ENCODE measurements around the gene FRS2.
A peak's percentile ranks its signal among the peaks of the same experiment; 100 is the strongest.
"Not testable (repeated sequence)": the region's sequence is repeated elsewhere in the genome, so short reads cannot be mapped to it uniquely, and the experiment has no call there.

Gene FRS2

GRCh38 chr12:69585189-69586062 is 115.2 kb downstream of the FRS2 start, which contains the start of gene CCT2:
Gene CCT2, plus strand, starts transcription at chr12:69585459. Its CDS starts 63 bp downstream, at chr12:69585522.
- peak; percentile 96 for DNase-seq

- no peak for DNase-seq
Observed at GRCh38 chr12:69588527-69588926, 118.3 kb downstream of the FRS2 start.

- no peak for DNase-seq
Observed at GRCh38 chr12:69589082-69589481, 118.9 kb downstream of the FRS2 start.

GRCh38 chr12:69595689-69596088 is 125.5 kb downstream of the FRS2 start:
- no peak for DNase-seq

GRCh38 chr12:69598174-69598753 is 128.1 kb downstream of the FRS2 start:
- DNase-seq, result no peak

GRCh38 chr12:69600804-69601203 is 130.6 kb downstream of the FRS2 start:
- no peak for DNase-seq

- no peak for DNase-seq
Observed at GRCh38 chr12:69601962-69602685, 131.9 kb downstream of the FRS2 start.

- DNase-seq, result no peak
Observed at GRCh38 chr12:69602954-69603353, 132.8 kb downstream of the FRS2 start.

- not testable (repeated sequence) for DNase-seq
Observed at GRCh38 chr12:69603556-69603955, 133.4 kb downstream of the FRS2 start.

GRCh38 chr12:69604275-69604674 is 134.1 kb downstream of the FRS2 start:
- DNase-seq, result not testable (repeated sequence)

GRCh38 chr12:69608114-69608513 is 137.9 kb downstream of the FRS2 start:
- DNase-seq, result no peak

- no peak for DNase-seq
Observed at GRCh38 chr12:69610126-69610525, 139.9 kb downstream of the FRS2 start.

GRCh38 chr12:69610729-69611128 is 140.5 kb downstream of the FRS2 start, which contains the start of gene LRRC10:
Gene LRRC10, minus strand, starts transcription at chr12:69610907. Its CDS starts 69 bp downstream, at chr12:69610838.
- DNase-seq, result no peak

GRCh38 chr12:69613351-69613750 is 143.2 kb downstream of the FRS2 start:
- DNase-seq, result no peak

- DNase-seq, result no peak
Observed at GRCh38 chr12:69616025-69616424, 145.8 kb downstream of the FRS2 start.

- DNase-seq, result no peak
Observed at GRCh38 chr12:69619050-69619449, 148.9 kb downstream of the FRS2 start.

- DNase-seq, result no peak
Observed at GRCh38 chr12:69620077-69620476, 149.9 kb downstream of the FRS2 start.

GRCh38 chr12:69620921-69621320 is 150.7 kb downstream of the FRS2 start:
- no peak for DNase-seq

- DNase-seq, result no peak
Observed at GRCh38 chr12:69621551-69621950, 151.4 kb downstream of the FRS2 start.

GRCh38 chr12:69623970-69624369 is 153.8 kb downstream of the FRS2 start:
- DNase-seq, result no peak

GRCh38 chr12:69627501-69627900 is 157.3 kb downstream of the FRS2 start:
- no peak for DNase-seq
